Measurements from ENCODE around the gene CDYL.

Gene CDYL

GRCh38 chr6:4930025-4930691 lies 154.0 kb downstream of the CDYL start:
- DNase-seq, result no peak
- Histone ChIP-seq H3K36me3 (no peaks in the 10 kb centered on the region), H3K4me1 (peaks cover 8% of the 10 kb centered on the region; the same call in 1 of the 2 replicates), H3K9me3 (no peaks in the 10 kb centered on the region), H3K4me3 (ENCODE audit: low read depth, low read length) (no peak overlapping the region), H3K27me3 (no peaks in the 10 kb centered on the region)
- TF ChIP-seq CTCF (IDR thresholded peaks at IDR 0.05; ENCODE audit: low read depth, low read length), result no peak

GRCh38 chr6:4931530-4932227 lies 155.5 kb downstream of the CDYL start:
- Histone ChIP-seq H3K27me3 (no peaks in the 10 kb centered on the region), H3K36me3 (no peaks in the 10 kb centered on the region), H3K4me1 (peaks cover 8% of the 10 kb centered on the region), H3K9me3 (no peaks in the 10 kb centered on the region), H3K4me3 (ENCODE audit: low read depth, low read length) (no peak overlapping the region)
- TF ChIP-seq CTCF (IDR thresholded peaks at IDR 0.05; ENCODE audit: low read depth, low read length), result no peak
- DNase-seq, result no peak

- no peak for TF ChIP-seq CTCF (IDR thresholded peaks at IDR 0.05; ENCODE audit: low read depth, low read length)
- H3K27me3 ChIP-seq, result no peaks in the 10 kb centered on the region
- no peak for DNase-seq
- H3K36me3 ChIP-seq, result no peaks in the 10 kb centered on the region
- no peaks in the 10 kb centered on the region for H3K9me3 ChIP-seq
- peaks cover 8% of the 10 kb centered on the region for H3K4me1 ChIP-seq
- H3K4me3 ChIP-seq (ENCODE audit: low read depth, low read length), result no peak overlapping the region
These were observed 156.2 kb downstream of the CDYL start for GRCh38 chr6:4932228-4932903.

- Histone ChIP-seq H3K27me3 (no peaks in the 10 kb centered on the region), H3K4me3 (ENCODE audit: low read depth, low read length) (no peak overlapping the region), H3K36me3 (peaks cover 6% of the 10 kb centered on the region; the same call in 1 of the 2 replicates), H3K4me1 (no peaks in the 10 kb centered on the region; the same call in 1 of the 2 replicates), H3K9me3 (no peaks in the 10 kb centered on the region; the same call in 1 of the 2 replicates)
- no peak for DNase-seq
- TF ChIP-seq CTCF (IDR thresholded peaks at IDR 0.05; ENCODE audit: low read depth, low read length), result no peak
These were observed 159.3 kb downstream of the CDYL start for GRCh38 chr6:4935486-4935885.

GRCh38 chr6:4935975-4936680 lies 159.9 kb downstream of the CDYL start:
- Histone ChIP-seq H3K36me3 (peaks cover 6% of the 10 kb centered on the region; the same call in 1 of the 2 replicates), H3K27me3 (no peaks in the 10 kb centered on the region), H3K4me1 (peaks cover 1% of the 10 kb centered on the region), H3K9me3 (no peaks in the 10 kb centered on the region; the same call in 1 of the 2 replicates), H3K4me3 (ENCODE audit: low read depth, low read length) (no peak overlapping the region)
- no peak for TF ChIP-seq CTCF (IDR thresholded peaks at IDR 0.05; ENCODE audit: low read depth, low read length)
- DNase-seq, result no peak

Measured in BE2C (cell line).